Measurements from ENCODE around the gene FNBP1.
"Not testable (repeated sequence)": the region's sequence is repeated elsewhere in the genome, so short reads cannot be mapped to it uniquely, and the experiment has no call there.

The FNBP1 gene

GRCh38 chr9:130008538-130008937 is 34.5 kb downstream of the FNBP1 start:
- no peak for DNase-seq (ENCODE audit: low spot score)
- no peak for TF ChIP-seq CTCF (IDR thresholded peaks at IDR 0.05; ENCODE audit: extremely low read depth, missing control alignments)

GRCh38 chr9:130006952-130007351 is 36.0 kb downstream of the FNBP1 start:
- not testable (repeated sequence) for DNase-seq (ENCODE audit: low spot score)

- no peak for DNase-seq (ENCODE audit: low spot score)
- no peak for TF ChIP-seq CTCF (IDR thresholded peaks at IDR 0.05; ENCODE audit: extremely low read depth, missing control alignments)
These were observed 38.9 kb downstream of the FNBP1 start for GRCh38 chr9:130003943-130004552.

- DNase-seq (ENCODE audit: low spot score), result no peak
- TF ChIP-seq CTCF (IDR thresholded peaks at IDR 0.05; ENCODE audit: extremely low read depth, missing control alignments), result no peak
These were observed 40.7 kb downstream of the FNBP1 start for GRCh38 chr9:130002320-130002719.

- no peak for TF ChIP-seq CTCF (IDR thresholded peaks at IDR 0.05; ENCODE audit: extremely low read depth, missing control alignments)
- DNase-seq (ENCODE audit: low spot score), result no peak
These were observed 41.8 kb downstream of the FNBP1 start for GRCh38 chr9:130001190-130001589.

GRCh38 chr9:129999141-129999510 is 43.9 kb downstream of the FNBP1 start:
- no peak for DNase-seq (ENCODE audit: low spot score)
- no peak for TF ChIP-seq CTCF (IDR thresholded peaks at IDR 0.05; ENCODE audit: extremely low read depth, missing control alignments)

- DNase-seq (ENCODE audit: low spot score), result no peak
- TF ChIP-seq CTCF (IDR thresholded peaks at IDR 0.05; ENCODE audit: extremely low read depth, missing control alignments), result no peak
These were observed 44.4 kb downstream of the FNBP1 start for GRCh38 chr9:129998491-129999140.

GRCh38 chr9:129997706-129998105 is 45.3 kb downstream of the FNBP1 start:
- not testable (repeated sequence) for DNase-seq (ENCODE audit: low spot score)

Data from GM20000 (cell line).